H1 (cell line): ENCODE measurements around the gene CCDC88C. TPM values are rescaled to one million over a fixed set of nuclear protein-coding genes. Genes with fewer than 3 reads are reported as not detected.

Experiments
- CTCF ChIA-PET: fragments of 300-600 bp; sonication (Branson Sonifier 250); formaldehyde crosslinking; loops from one replicate; lab custom pipeline; 2021; ENCODE audit not compliant: partially characterized antibody; lab: Charles Lee
- POLR2A ChIA-PET: fragments of 300-600 bp; sonication (Branson Sonifier 250); formaldehyde crosslinking; loops from one replicate; lab custom pipeline; 2021; ENCODE audit warnings: inconsistent platforms; ENCODE audit not compliant: partially characterized antibody; lab: Charles Lee
- DNase-seq, 2 experiments: peaks; one replicate each; pipeline versions ENCODE4 v3.0.0 to v3.0.0-alpha.2; 2010 to 2022; ENCODE audit warnings: low spot score in 2 of 2, low read depth in 1 of 2, mixed read lengths in 1 of 2
- FAIRE-seq: peaks from 2 replicates; lab custom pipeline; 2011; peaks lifted over from hg19 to GRCh38; lab: Jason Lieb, UNC
- H2AFZ ChIP-seq: 2 replicates; pipeline ENCODE4 v1.8.1; 2012; ENCODE audit warnings: low read length, inconsistent platforms
- H2AK5ac ChIP-seq: 2 replicates; pipeline ENCODE4 v1.6.1; 2013; ENCODE audit warnings: low read depth, low read length
- H2BK120ac ChIP-seq: replicated peaks from 2 replicates; pipeline ENCODE3; 2013; ENCODE audit warnings: low read depth, low read length, inconsistent platforms
- H2BK12ac ChIP-seq: 2 replicates; pipeline ENCODE4 v1.6.1; 2013; ENCODE audit warnings: low read depth, low read length
- H2BK15ac ChIP-seq: 2 replicates; pipeline ENCODE4 v1.6.1; 2013; ENCODE audit warnings: low read length
- H2BK20ac ChIP-seq: 2 replicates; pipeline ENCODE4 v1.6.1; 2013; ENCODE audit warnings: low read length
- H2BK5ac ChIP-seq: 2 replicates; pipeline ENCODE4 v1.6.1; 2013; ENCODE audit warnings: low read depth, low read length
- H3K14ac ChIP-seq: 2 replicates; pipeline ENCODE4 v1.6.1; 2013; ENCODE audit warnings: inconsistent platforms; ENCODE audit not compliant: insufficient read length
- H3K18ac ChIP-seq: 2 replicates; pipeline ENCODE4 v1.6.1; 2013; ENCODE audit warnings: low read length; ENCODE audit errors: extremely low read depth
- H3K23ac ChIP-seq: 2 replicates; pipeline ENCODE4 v1.6.1; 2013; ENCODE audit warnings: inconsistent platforms; ENCODE audit not compliant: insufficient read length
- H3K23me2 ChIP-seq: 2 replicates; pipeline ENCODE4 v1.6.1; 2013; ENCODE audit warnings: low read depth, low read length
- H3K27ac ChIP-seq: 2 replicates; pipeline ENCODE4 v1.6.1; 2011; ENCODE audit warnings: low read depth, low read length, inconsistent platforms
- H3K27me3 ChIP-seq, 4 experiments: replicated peaks in 1 of 4; 1 replicate in 1 of 4; 2 replicates in 3 of 4; pipeline versions ENCODE4 v1.6.1 to v1.8.1; 2011 to 2013; ENCODE audit warnings: low read length in 3 of 4, mild to moderate bottlenecking in 3 of 4, inconsistent platforms in 2 of 4, mixed read lengths in 2 of 4, moderate library complexity in 1 of 4; ENCODE audit not compliant: control insufficient read depth in 3 of 4, insufficient read depth in 3 of 4; ENCODE audit errors: extremely low read depth in 1 of 4
- H3K36me3 ChIP-seq, 4 experiments: 2 replicates each; pipeline versions ENCODE4 v1.6.1 to v1.8.1; 2011 to 2013; ENCODE audit warnings: mild to moderate bottlenecking in 4 of 4, low read length in 3 of 4, moderate library complexity in 2 of 4, control low read depth in 1 of 4, inconsistent platforms in 1 of 4; ENCODE audit not compliant: insufficient read depth in 4 of 4, control insufficient read depth in 2 of 4
- H3K4ac ChIP-seq: replicated peaks from 2 replicates; pipeline ENCODE3; 2013; ENCODE audit warnings: low read length, low read depth, mixed read lengths, inconsistent platforms; ENCODE audit not compliant: insufficient read length
- H3K4me1 ChIP-seq, 4 experiments: replicated peaks in 1 of 4; 1 replicate in 1 of 4; 2 replicates in 3 of 4; pipeline versions ENCODE4 v1.6.1 to v1.8.1; 2011 to 2013; ENCODE audit warnings: low read length in 3 of 4, inconsistent platforms in 2 of 4, mixed read lengths in 1 of 4; ENCODE audit not compliant: insufficient read depth in 4 of 4, control insufficient read depth in 3 of 4
- H3K4me2 ChIP-seq, 2 experiments: 2 replicates each; pipeline versions ENCODE4 v1.6.1 to v1.8.1; 2011 to 2013; ENCODE audit warnings: low read depth in 2 of 2, low read length in 2 of 2, control low read depth in 1 of 2, inconsistent platforms in 1 of 2, mild to moderate bottlenecking in 1 of 2; ENCODE audit not compliant: insufficient read depth in 1 of 2
- H3K4me3 ChIP-seq, 4 experiments: fragments of 200-600, 300-600 bp in 1 of 4; sonication (generic), shearing (Covaris generic), sonication (Bioruptor Twin) in 1 of 4; 2 replicates each; pipeline versions ENCODE4 v1.5.1 to v1.8.1; 2011 to 2016; ENCODE audit warnings: low read length in 4 of 4, low read depth in 3 of 4, control low read depth in 2 of 4, inconsistent platforms in 2 of 4, mild to moderate bottlenecking in 2 of 4, mixed read lengths in 1 of 4, moderate library complexity in 1 of 4; ENCODE audit not compliant: insufficient read depth in 2 of 4; ENCODE audit errors: extremely low read depth in 1 of 4
- H3K56ac ChIP-seq: replicated peaks from 2 replicates; pipeline ENCODE3; 2013; ENCODE audit warnings: low read depth, mild to moderate bottlenecking, mixed read lengths, low read length, inconsistent platforms; ENCODE audit not compliant: insufficient read length
- H3K79me1 ChIP-seq: 2 replicates; pipeline ENCODE4 v1.6.1; 2013; ENCODE audit warnings: low read depth, low read length, control low read depth
- H3K79me2 ChIP-seq, 2 experiments: 2 replicates each; pipeline versions ENCODE4 v1.6.1 to v1.8.1; 2012 to 2013; ENCODE audit warnings: low read length in 2 of 2, mild to moderate bottlenecking in 2 of 2, inconsistent platforms in 1 of 2; ENCODE audit not compliant: insufficient read depth in 2 of 2, control insufficient read depth in 1 of 2
- H3K9ac ChIP-seq, 4 experiments: replicated peaks in 1 of 4; 1 replicate in 1 of 4; 2 replicates in 3 of 4; pipeline versions ENCODE4 v1.6.1 to v1.8.1; 2011 to 2013; ENCODE audit warnings: low read depth in 3 of 4, low read length in 3 of 4, control low read depth in 2 of 4, mild to moderate bottlenecking in 2 of 4, moderate library complexity in 2 of 4, inconsistent platforms in 1 of 4; ENCODE audit errors: extremely low read depth in 1 of 4
- H3K9me3 ChIP-seq, 2 experiments: 2 replicates each; pipeline versions ENCODE4 v1.6.1 to v1.8.1; 2012 to 2013; ENCODE audit warnings: mild to moderate bottlenecking in 2 of 2, moderate library complexity in 2 of 2, control low read depth in 1 of 2, inconsistent platforms in 1 of 2, low read depth in 1 of 2, low read length in 1 of 2, mixed read lengths in 1 of 2; ENCODE audit not compliant: insufficient read depth in 2 of 2
- H4K20me1 ChIP-seq, 2 experiments: replicated peaks in 1 of 2; 2 replicates each; pipeline versions ENCODE3 to v1.8.1; 2011 to 2013; ENCODE audit warnings: inconsistent platforms in 2 of 2, low read length in 2 of 2, mild to moderate bottlenecking in 1 of 2; ENCODE audit not compliant: insufficient read depth in 2 of 2, control insufficient read depth in 1 of 2
- H4K5ac ChIP-seq: 2 replicates; pipeline ENCODE4 v1.6.1; 2013; ENCODE audit warnings: low read length, low read depth, mixed read lengths, inconsistent platforms; ENCODE audit not compliant: insufficient read length
- H4K8ac ChIP-seq: 2 replicates; pipeline ENCODE4 v1.8.0; 2013; ENCODE audit warnings: mild to moderate bottlenecking, moderate library complexity, low read length, inconsistent platforms; ENCODE audit not compliant: insufficient read depth; ENCODE audit errors: extremely low read depth
- H4K91ac ChIP-seq: replicated peaks from 2 replicates; pipeline ENCODE3; 2013; ENCODE audit warnings: low read length, mixed read lengths, inconsistent platforms; ENCODE audit not compliant: insufficient read length
- EP300 ChIP-seq, 2 experiments: IDR thresholded peaks; 1 replicate in 1 of 2; 2 replicates in 1 of 2; pipeline ENCODE4 v1.6.1; 2011 to 2012; ENCODE audit warnings: low read depth in 2 of 2, low read length in 2 of 2, mild to moderate bottlenecking in 2 of 2, borderline replicate concordance in 1 of 2, inconsistent platforms in 1 of 2, moderate library complexity in 1 of 2
- EZH2 ChIP-seq: fragments of 200-600 bp; sonication (generic); IDR thresholded peaks from 2 replicates; pipeline ENCODE4 v1.7.1; 2012; ENCODE audit warnings: low read depth, mild to moderate bottlenecking, moderate library complexity, low read length, inconsistent platforms; ENCODE audit not compliant: severe bottlenecking
- GTF2F1 ChIP-seq: IDR thresholded peaks from 2 replicates; pipeline ENCODE4 v1.6.1; 2012; ENCODE audit warnings: low read depth, low read length, improper control_type of control experiment, borderline replicate concordance
- JUN ChIP-seq: IDR thresholded peaks from 2 replicates; pipeline ENCODE4 v1.6.1; 2011; ENCODE audit warnings: low read depth, mild to moderate bottlenecking, improper control_type of control experiment, low read length
- NRF1 ChIP-seq: IDR thresholded peaks from 2 replicates; pipeline ENCODE4 v1.6.1; 2011; ENCODE audit warnings: mild to moderate bottlenecking, low read depth, low read length, improper control_type of control experiment
- POLR2A ChIP-seq, 2 experiments: IDR thresholded peaks; 1 replicate in 1 of 2; 2 replicates in 1 of 2; pipeline ENCODE4 v1.6.1; 2011; ENCODE audit warnings: low read depth in 2 of 2, low read length in 2 of 2, mild to moderate bottlenecking in 2 of 2; ENCODE audit errors: control extremely low read depth in 1 of 2
- RFX5 ChIP-seq: IDR thresholded peaks from 2 replicates; pipeline ENCODE4 v1.6.1; 2011; ENCODE audit warnings: low read depth, low read length, improper control_type of control experiment, borderline replicate concordance
- RXRA ChIP-seq: IDR thresholded peaks from 2 replicates; pipeline ENCODE4 v1.6.1; 2011; ENCODE audit warnings: low read depth, mild to moderate bottlenecking, low read length, moderate library complexity; ENCODE audit not compliant: insufficient read depth
- SAP30 ChIP-seq: fragments of 300-600 bp; sonication (generic); IDR thresholded peaks from 2 replicates; pipeline ENCODE4 v1.7.1; 2012; ENCODE audit warnings: low read length, moderate library complexity, mild to moderate bottlenecking, inconsistent platforms; ENCODE audit not compliant: insufficient read depth, insufficient replicate concordance
- SIN3A ChIP-seq, 2 experiments: IDR thresholded peaks in 1 of 2; conservative IDR thresholded peaks in 1 of 2; 2 replicates each; pipeline ENCODE4 v1.6.1; 2011 to 2012; ENCODE audit warnings: low read length in 2 of 2, improper control_type of control experiment in 1 of 2, low read depth in 1 of 2, mild to moderate bottlenecking in 1 of 2
- SRF ChIP-seq: IDR thresholded peaks from 2 replicates; pipeline ENCODE4 v1.6.1; 2011; ENCODE audit warnings: mild to moderate bottlenecking, low read depth, low read length, moderate library complexity
- TEAD4 ChIP-seq: IDR thresholded peaks from 2 replicates; pipeline ENCODE4 v1.6.1; 2012; ENCODE audit warnings: low read depth, low read length, inconsistent platforms, mixed read lengths
- WGBS, 2 experiments: shearing (Covaris generic) in 1 of 2; methylation state at CpG; one replicate each; pipeline versions ENCODE4 v1.1.6 to v1.1.7; 2013 to 2015; ENCODE audit warnings: low lambda C conversion rate in 2 of 2, mixed read lengths in 2 of 2, inconsistent platforms in 1 of 2, low coverage in 1 of 2, missing lambda C conversion rate in 1 of 2; ENCODE audit not compliant: insufficient replicate concordance in 2 of 2, insufficient coverage in 1 of 2, insufficient read length in 1 of 2; ENCODE audit errors: extremely low coverage in 1 of 2, missing lambda C conversion rate in 1 of 2; 5-methylcytosine and 5-hydroxymethylcytosine counted together
- polyA plus RNA-seq, 7 experiments: library from polyadenylated mRNA; depleted of rRNA in 3 of 7; stranded (reverse) in 5 of 7; unstranded in 2 of 7; fragments of >200 nt in 5 of 7; fragments of 200-250 nt in 2 of 7; gene quantifications; 1 replicate in 5 of 7; 2 replicates in 1 of 7; 4 replicates in 1 of 7; pipeline versions ENCODE4 v1.2.1 to v1.2.3, GENCODE V29; 2011 to 2013; ENCODE audit warnings: missing spikeins in 2 of 7, mixed read lengths in 2 of 7
- total RNA-seq: library from RNA; stranded (reverse); fragmentation: NEBNext Ultra II Directional; extraction: Animal tissue kit (Norgen Biotek cat#: 25700); gene quantifications from 2 replicates; pipeline ENCODE4 v1.2.1, GENCODE V29; 2021

The CCDC88C gene
- total and polyA plus RNA-seq, 2 of the 8 experiments (the other 6 are each of a cell fraction or from before 2014, with no cell fraction given) = 10.3 to 57.7 TPM

GRCh38 chr14:91337699-91338335 lies 79.8 kb downstream of the CCDC88C start:
- Histone ChIP-seq H3K4me2 (no peak overlapping the region), H3K79me1 (no peaks in the 10 kb centered on the region), H3K18ac (no peak overlapping the region), H2BK12ac (no peak overlapping the region), H2BK5ac (no peak overlapping the region)
- WGBS, 2 experiments = 96% methylated on average over 23 of the region's 23 CpGs; no CpG with 5 or more reads in 1 of the 2 experiments
- ChIA-PET CTCF (interaction anchor here (0.8 to 11.6 kb wide), 13 partner anchors 9 to 83 kb away, joined by 3 to 135 read pairs (median 4); partner anchors contain the start of gene CCDC88C), POLR2A (no interaction called here)
- TF ChIP-seq TEAD4 (no peak), GTF2F1 (no peak), RFX5 (no peak), RXRA (no peak), SIN3A (conservative IDR thresholded peaks at IDR 0.05 in 1 of 2, IDR thresholded peaks at IDR 0.05 in 1 of 2; ENCODE audit: low read depth in 1 of 2, low read length in 2 of 2) (no peak), POLR2A (IDR thresholded peaks at IDR 0.05; ENCODE audit: control extremely low read depth in 1 of 2, low read depth in 2 of 2, low read length in 2 of 2) (no peak), JUN (no peak), SRF (no peak), EZH2 (no peak), SAP30 (no peak), EP300 (IDR thresholded peaks at IDR 0.05; ENCODE audit: borderline replicate concordance in 1 of 2, low read depth in 2 of 2, low read length in 2 of 2) (no peak), NRF1 (no peak)
- TF ChIP-seq, all 59 proteins: peak for 0
- no peak overlapping the region for H2BK15ac ChIP-seq
- H3K23me2 ChIP-seq = no peaks in the 10 kb centered on the region; the same call in 1 of the 2 replicates
- H3K23ac ChIP-seq = no peak overlapping the region
- no peak overlapping the region for H4K8ac ChIP-seq
- peaks cover 9 to 52% (median 16%) of the 10 kb centered on the region in 4 experiments; a peak in 6 of 8 replicates for H3K36me3 ChIP-seq
- no peak overlapping the region for H2AFZ ChIP-seq
- no peak overlapping the region for H3K9ac ChIP-seq
- no peak overlapping the region for H4K5ac ChIP-seq
- no peak overlapping the region for H2AK5ac ChIP-seq
- H3K14ac ChIP-seq = no peak overlapping the region
- no peaks in the 10 kb centered on the region for H3K27me3 ChIP-seq
- peaks cover 0 to 7% of the 10 kb centered on the region in 2 experiments for H4K20me1 ChIP-seq
- H2BK120ac ChIP-seq = no peak overlapping the region
- H3K27ac ChIP-seq = no peak overlapping the region
- no peaks in the 10 kb centered on the region for H3K9me3 ChIP-seq
- DNase-seq = no peak
- no peak overlapping the region for H2BK20ac ChIP-seq
- no peaks in the 10 kb centered on the region for H3K4me1 ChIP-seq
- FAIRE-seq = no peak
- no peak overlapping the region for H4K91ac ChIP-seq
- H3K4ac ChIP-seq = no peak overlapping the region
- no peak overlapping the region for H3K4me3 ChIP-seq
- H3K56ac ChIP-seq = no peak overlapping the region
- H3K79me2 ChIP-seq = no peaks in the 10 kb centered on the region
